ENCODE results near the gene RRP15.

Gene RRP15, protein sequence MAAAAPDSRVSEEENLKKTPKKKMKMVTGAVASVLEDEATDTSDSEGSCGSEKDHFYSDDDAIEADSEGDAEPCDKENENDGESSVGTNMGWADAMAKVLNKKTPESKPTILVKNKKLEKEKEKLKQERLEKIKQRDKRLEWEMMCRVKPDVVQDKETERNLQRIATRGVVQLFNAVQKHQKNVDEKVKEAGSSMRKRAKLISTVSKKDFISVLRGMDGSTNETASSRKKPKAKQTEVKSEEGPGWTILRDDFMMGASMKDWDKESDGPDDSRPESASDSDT

GRCh38 chr1:218284917-218285635 is at the start of gene RRP15:
TSS of gene RRP15 (plus strand) at chr1:218285293. CDS start at chr1:218285317, 24 bp downstream.
- peak; percentile 95 for DNase-seq

DNA sequence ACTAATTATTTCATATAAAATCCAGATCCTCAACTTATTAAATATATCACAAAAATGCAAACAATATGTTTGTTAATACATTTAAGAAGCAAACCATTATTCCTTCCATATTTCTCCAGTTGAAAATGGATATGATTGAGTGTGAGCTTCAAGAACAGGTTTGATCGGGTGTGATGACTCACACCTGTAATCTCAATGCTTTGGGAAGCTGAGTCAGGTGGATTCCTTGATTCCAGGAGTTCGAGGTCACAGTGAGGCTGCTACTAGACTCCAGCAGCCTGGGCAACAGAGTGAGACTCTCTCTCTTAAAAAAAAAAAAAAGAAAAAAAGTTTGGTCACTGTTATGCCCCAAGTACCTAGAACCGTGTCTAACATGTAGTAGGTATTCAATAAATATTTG is 42.9 kb upstream of the RRP15 start:
- DNase-seq: no peak

DNA sequence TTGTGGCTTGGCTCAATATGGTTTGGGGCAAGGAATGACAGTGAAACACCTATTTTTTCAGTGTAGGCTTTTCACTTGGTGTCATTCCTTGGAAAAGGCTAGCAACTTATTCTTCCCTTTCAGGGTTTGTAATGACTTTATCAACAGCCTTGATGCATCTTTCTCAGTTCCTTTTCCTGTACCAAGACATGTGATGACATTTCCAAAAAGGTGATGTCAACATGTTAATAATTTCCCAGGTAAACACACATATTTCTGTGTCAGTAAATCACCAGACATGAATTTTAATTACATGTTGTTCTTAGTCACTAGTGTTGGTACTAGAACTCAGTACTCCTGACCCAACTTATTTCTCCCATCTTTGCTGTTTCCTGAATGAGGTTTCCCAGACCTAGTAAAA is 37.8 kb upstream of the RRP15 start:
- no peak for DNase-seq

- DNase-seq: no peak
Observed at GRCh38 chr1:218249338-218250140, 35.6 kb upstream of the RRP15 start.

DNA sequence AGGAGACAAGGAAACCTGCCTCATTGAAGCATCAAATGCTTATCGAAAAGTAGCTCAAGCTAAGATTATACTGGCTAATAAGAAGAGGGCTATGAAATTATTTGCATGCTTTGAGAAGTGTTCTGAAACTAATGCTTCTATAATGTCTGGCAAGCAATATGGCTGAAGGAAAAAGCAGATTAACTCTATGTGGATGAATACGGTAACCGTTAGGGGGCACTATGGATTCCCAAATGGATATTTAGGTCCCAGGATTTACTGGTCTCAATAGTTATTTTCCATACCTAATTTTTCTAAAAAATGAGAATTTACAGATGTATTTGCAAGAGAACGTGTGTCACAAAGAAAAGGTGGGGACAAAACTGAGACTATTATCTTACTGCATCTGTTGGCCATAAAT is 34.6 kb upstream of the RRP15 start:
- no peak for DNase-seq

GRCh38 chr1:218254296-218254946 is 30.7 kb upstream of the RRP15 start:
- no peak for DNase-seq

DNA sequence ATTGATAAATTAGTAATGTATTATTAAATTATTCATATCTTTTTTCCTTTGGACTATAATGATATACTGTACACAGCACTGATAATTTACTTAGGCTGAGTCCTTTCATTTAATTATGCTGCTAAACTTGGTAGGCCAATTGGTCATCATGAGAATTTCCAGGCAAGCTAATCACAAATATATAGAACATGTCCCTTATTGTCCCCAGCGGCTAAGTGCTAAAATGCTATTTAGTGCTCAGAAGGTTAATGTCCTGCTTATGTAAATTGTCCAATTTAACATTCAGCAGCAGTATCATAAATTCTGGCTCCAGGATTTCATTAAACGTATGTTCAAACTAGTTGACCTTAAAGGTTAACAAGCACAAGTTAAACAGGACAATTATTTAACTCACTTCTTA is 30.0 kb upstream of the RRP15 start:
- no peak for DNase-seq

DNA sequence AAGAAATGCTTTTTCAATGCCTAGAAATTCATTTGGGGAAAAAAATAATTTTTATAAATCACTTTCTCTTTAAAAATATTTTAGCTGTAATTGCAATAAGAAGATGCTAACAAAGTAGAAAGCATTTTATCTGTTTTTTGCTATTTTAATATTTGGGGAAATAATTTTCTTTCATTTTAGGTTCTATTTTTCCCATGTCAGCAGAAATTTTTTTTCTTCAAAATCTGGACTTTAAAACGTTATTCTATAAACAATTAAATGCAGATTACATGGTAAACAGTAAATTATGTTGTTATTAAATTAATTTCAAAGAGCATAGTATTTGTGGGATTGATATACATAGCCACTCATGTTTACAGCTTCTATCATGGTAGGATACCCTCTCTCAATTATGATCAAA is 27.7 kb upstream of the RRP15 start:
- DNase-seq: no peak

DNA sequence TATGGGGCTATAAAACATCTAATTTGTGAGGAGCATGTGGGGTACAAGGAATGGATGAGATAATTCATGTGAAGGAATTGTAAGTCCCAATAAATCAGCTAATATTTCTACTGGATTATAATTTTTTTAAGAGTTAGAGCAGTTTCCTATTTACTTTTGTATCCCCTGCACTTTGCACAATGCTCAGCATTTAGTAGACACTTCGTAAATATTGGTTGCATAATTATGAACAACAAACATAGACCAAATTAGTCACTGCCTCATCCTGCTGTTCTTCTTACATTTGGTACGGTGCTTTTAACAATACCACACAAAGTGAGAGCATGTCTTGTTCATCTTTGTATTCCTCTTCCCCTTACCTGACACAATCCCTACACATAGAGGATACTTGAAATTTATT is 27.1 kb upstream of the RRP15 start:
- no peak for DNase-seq

DNA sequence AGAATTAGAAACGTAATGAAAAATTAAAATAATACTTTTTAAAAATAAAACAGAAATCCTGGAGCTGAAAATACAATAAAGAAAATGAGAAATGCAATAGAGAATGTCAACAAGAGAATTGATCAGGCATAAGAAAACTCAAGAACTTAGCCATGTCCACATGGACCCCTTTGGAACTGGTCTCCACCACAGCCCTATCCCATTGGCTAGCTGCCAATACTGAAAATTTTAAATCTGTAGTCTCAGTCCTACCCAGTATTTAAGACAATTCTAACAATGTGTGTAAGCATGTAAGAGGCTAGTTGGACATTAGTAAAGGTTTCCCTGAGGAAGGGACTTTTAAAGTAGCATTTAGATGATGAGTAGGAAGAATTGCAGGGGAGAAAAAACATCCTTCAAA is 25.8 kb upstream of the RRP15 start:
- no peak for DNase-seq

GRCh38 chr1:218259800-218260199 is 25.3 kb upstream of the RRP15 start:
- DNase-seq: no peak

GRCh38 chr1:218262259-218262658 is 22.8 kb upstream of the RRP15 start:
- no peak for DNase-seq

GRCh38 chr1:218266356-218266755 is 18.7 kb upstream of the RRP15 start:
- DNase-seq: no peak

- DNase-seq: no peak
Observed at GRCh38 chr1:218272366-218272765, 12.7 kb upstream of the RRP15 start.

DNA sequence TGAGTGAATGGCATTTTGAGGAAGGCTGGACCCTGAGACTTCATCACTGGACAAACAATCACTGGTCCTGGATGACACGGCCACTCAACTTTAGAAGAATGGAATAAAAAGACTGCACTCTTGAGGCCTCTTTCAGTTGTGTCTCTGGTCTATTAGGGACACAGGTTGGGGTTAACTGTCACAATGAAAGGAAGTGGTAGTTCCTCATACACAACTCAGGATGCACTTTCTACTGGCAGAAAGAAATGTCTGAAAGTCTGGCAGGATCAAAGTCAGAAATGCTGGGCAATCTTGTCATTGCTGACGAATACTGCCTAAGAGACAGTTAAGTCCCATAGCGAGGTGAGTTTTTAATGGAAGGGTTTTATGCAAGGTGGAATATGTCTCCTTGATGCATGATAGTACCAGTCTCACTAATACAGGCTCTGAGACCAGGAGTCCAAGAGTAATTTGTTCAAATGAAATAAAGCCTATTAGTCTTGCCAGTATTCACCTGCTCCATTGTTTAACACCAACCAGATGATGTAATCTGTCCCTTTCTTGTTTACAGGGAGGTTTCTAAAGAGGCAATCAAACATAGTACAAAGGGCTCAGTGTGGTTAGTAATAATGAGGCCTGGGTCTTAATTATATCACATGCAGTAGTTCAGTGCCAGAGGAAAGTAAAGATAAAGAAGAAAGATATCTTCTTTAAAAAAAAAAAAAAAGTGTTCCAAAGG is 11.2 kb upstream of the RRP15 start:
- no peak for DNase-seq

DNA sequence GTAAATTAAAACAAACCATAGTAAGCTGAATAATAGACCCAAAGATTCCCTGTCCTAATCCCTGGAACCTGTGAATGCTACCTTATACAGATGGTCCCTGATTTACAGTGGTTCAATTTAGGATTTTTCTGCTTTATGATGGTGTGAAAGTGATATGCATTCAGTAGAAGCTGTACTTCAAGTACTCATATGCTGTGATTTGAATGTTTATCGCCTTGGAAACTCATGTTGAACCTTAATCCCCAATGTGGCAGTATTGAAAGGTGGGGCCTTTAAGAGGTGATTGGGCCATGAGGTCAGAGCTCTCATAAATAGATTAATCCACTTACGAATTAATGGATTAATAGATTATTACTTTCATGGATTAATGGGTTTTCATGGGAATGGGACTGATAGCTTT is 10.6 kb upstream of the RRP15 start:
- no peak for DNase-seq

DNA sequence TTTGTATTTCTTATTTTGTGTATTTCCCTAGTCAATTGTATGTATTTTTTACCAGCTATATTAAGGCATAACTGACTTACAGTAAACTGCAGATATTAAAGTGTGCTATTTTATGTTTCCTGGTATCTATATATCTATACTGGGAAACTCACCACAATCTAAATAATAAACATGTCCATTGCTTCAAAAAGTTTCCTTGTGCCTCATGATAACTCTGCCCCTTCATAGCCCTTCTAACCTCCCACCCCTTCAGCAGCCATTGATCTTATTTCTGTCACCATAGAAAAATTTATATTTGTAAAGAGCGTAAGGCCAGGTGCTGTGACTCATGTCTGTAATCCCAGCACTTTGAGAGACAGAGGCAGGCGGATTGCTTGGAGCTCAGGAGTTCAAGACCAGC is 9.3 kb upstream of the RRP15 start:
- DNase-seq: no peak

DNA sequence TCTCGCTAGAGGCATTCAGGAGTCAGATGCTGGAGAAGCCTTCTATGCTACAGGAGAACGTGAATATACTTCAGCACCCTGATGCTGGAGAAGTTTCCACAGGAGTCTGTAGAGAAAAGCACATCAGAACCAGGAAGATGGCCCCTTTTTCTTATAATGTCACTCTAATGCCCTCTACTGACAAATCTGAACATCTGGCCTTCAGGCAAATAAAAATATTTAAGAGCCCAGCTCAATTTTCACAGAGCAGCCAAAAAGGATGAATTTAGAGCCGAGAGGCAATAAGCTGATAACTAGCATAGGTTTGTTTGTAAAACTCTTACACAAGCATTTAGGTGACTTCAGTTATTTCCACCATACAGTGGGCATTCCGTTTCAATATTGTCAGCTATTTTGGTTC is 3.8 kb upstream of the RRP15 start:
- no peak for DNase-seq

DNA sequence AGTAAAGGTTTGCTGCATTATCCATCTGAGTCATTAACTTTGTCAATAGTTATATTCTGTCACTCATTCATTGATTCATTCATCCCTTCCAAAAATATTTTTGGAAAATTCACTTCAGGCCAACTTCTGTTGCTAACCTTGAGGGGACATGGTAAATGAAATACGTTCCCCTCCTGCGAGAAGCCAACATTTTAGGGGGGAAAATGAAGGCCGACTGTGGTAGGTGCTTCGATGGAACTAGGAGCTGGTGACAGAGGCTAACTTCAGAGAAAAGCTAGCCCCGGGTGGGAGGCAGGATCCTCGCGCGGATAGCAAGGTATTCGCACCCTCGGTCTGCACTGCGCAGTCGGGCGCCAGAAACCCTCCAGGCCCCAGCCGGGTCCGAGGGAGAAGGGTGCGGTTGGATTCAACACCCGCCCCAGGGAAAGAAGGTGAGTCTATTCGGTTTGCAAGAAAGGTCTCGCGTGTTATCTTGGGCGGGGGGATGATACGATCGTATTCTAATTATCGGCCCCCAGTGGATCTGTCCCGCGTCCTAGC is 646 bp upstream of the RRP15 start:
- DNase-seq: no peak

- DNase-seq: no peak
Observed at GRCh38 chr1:218292515-218292914, 7.4 kb downstream of the RRP15 start.

DNA sequence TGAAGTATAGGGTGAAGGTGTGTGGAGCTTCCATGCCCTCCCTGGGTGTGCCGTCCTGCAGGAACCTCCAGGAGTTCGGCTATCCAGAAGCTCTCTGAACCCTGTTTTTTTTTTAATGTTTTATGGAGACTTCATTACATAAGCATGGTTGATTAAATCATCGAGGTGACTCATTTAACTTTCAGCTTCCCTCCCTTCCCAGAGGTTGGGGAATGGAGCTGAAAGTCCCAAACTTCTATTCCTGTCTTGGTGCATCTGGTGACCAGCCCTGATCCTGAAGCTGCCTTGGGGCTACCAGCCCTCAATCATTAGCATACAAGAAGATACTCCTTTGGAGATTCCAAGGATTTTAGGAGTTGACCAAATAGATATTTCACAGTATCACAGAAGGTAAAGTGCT is 9.5 kb downstream of the RRP15 start:
- DNase-seq: no peak

- no peak for DNase-seq
Observed at GRCh38 chr1:218296162-218296561, 11.1 kb downstream of the RRP15 start.
